Measurements from ENCODE around the gene DYNC2LI1. TPM values are rescaled to one million over a fixed set of nuclear protein-coding genes. Genes with fewer than 3 reads are reported as not detected.

The DYNC2LI1 gene
- total RNA-seq, 1 donor from 2014 or later = 6.7 TPM

- intact Hi-C loops (cut with DNase I) = no loop called here
- no peak for DNase-seq (ENCODE audit: missing footprints)
- ATAC-seq = no peak
Measured at GRCh38 chr2:43806719-43807031, 32.8 kb downstream of the DYNC2LI1 start.

- intact Hi-C loops (cut with DNase I) = no loop called here
- ATAC-seq (no peak), DNase-seq (ENCODE audit: missing footprints) (no peak)
Measured at GRCh38 chr2:43810452-43810851, 36.6 kb downstream of the DYNC2LI1 start.

- intact Hi-C loops (cut with DNase I) = no loop called here
- ATAC-seq = no peak
Measured at GRCh38 chr2:43810888-43811287, 37.0 kb downstream of the DYNC2LI1 start.

GRCh38 chr2:43812006-43812405 is 38.2 kb downstream of the DYNC2LI1 start:
- ATAC-seq (no peak), DNase-seq (ENCODE audit: missing footprints) (no peak)
- intact Hi-C loops (cut with DNase I) = no loop called here

More at GRCh38 chr2:43810888-43811287, 37.0 kb downstream of the DYNC2LI1 start:
- DNase-seq (ENCODE audit: missing footprints) = no peak

GRCh38 chr2:43812947-43813346 is 39.1 kb downstream of the DYNC2LI1 start:
- ATAC-seq = no peak

GRCh38 chr2:43814711-43815110 is 40.9 kb downstream of the DYNC2LI1 start:
- no peak for ATAC-seq
- DNase-seq (ENCODE audit: missing footprints) = no peak
- intact Hi-C loops (cut with DNase I) = no loop called here

More at GRCh38 chr2:43812947-43813346, 39.1 kb downstream of the DYNC2LI1 start:
- intact Hi-C loops (cut with DNase I) = no loop called here
- DNase-seq (ENCODE audit: missing footprints) = no peak

- ATAC-seq (no peak), DNase-seq (ENCODE audit: missing footprints) (no peak)
- intact Hi-C loops (cut with DNase I) = no loop called here
Measured at GRCh38 chr2:43818761-43819160, 44.9 kb downstream of the DYNC2LI1 start.

- DNase-seq (ENCODE audit: missing footprints) = no peak
- intact Hi-C loops (cut with DNase I) = no loop called here
- ATAC-seq = no peak
Measured at GRCh38 chr2:43819491-43820163, 45.8 kb downstream of the DYNC2LI1 start.

GRCh38 chr2:43822839-43823238 is 49.0 kb downstream of the DYNC2LI1 start:
- DNase-seq (ENCODE audit: missing footprints) (no peak), ATAC-seq (no peak)
- intact Hi-C loops (cut with DNase I) = no loop called here

GRCh38 chr2:43823751-43824150 is 49.9 kb downstream of the DYNC2LI1 start:
- intact Hi-C loops (cut with DNase I) = no loop called here
- DNase-seq (ENCODE audit: missing footprints) (no peak), ATAC-seq (no peak)

GRCh38 chr2:43824512-43824911 is 50.7 kb downstream of the DYNC2LI1 start:
- DNase-seq (ENCODE audit: missing footprints) (no peak), ATAC-seq (no peak)
- intact Hi-C loops (cut with DNase I) = no loop called here

GRCh38 chr2:43824951-43825493 is 51.2 kb downstream of the DYNC2LI1 start:
- no peak for ATAC-seq
- intact Hi-C loops (cut with DNase I) = no loop called here

GRCh38 chr2:43825841-43826240 is 52.0 kb downstream of the DYNC2LI1 start:
- intact Hi-C loops (cut with DNase I) = no loop called here
- no peak for DNase-seq (ENCODE audit: missing footprints)
- no peak for ATAC-seq

More at GRCh38 chr2:43824951-43825493, 51.2 kb downstream of the DYNC2LI1 start:
- no peak for DNase-seq (ENCODE audit: missing footprints)

- ATAC-seq = no peak
- intact Hi-C loops (cut with DNase I) = no loop called here
Measured at GRCh38 chr2:43826305-43827250, 52.7 kb downstream of the DYNC2LI1 start.

GRCh38 chr2:43831543-43832294 is 57.9 kb downstream of the DYNC2LI1 start:
- no peak for ATAC-seq

More at GRCh38 chr2:43826305-43827250, 52.7 kb downstream of the DYNC2LI1 start:
- no peak for DNase-seq (ENCODE audit: missing footprints)

GRCh38 chr2:43832457-43832856 is 58.6 kb downstream of the DYNC2LI1 start:
- ATAC-seq = no peak
- intact Hi-C loops (cut with DNase I) = no loop called here
- DNase-seq (ENCODE audit: missing footprints) = no peak

More at GRCh38 chr2:43831543-43832294, 57.9 kb downstream of the DYNC2LI1 start:
- DNase-seq (ENCODE audit: missing footprints) = no peak
- intact Hi-C loops (cut with DNase I) = no loop called here

GRCh38 chr2:43837033-43837432 is 63.2 kb downstream of the DYNC2LI1 start:
- DNase-seq (ENCODE audit: missing footprints) = no peak
- no peak for ATAC-seq
- intact Hi-C loops (cut with DNase I) = no loop called here

- DNase-seq (ENCODE audit: missing footprints) (no peak), ATAC-seq (no peak)
- intact Hi-C loops (cut with DNase I) = no loop called here
Measured at GRCh38 chr2:43837831-43838559, 64.2 kb downstream of the DYNC2LI1 start.

Data from Right ventricle myocardium inferior (tissue), 1 donor.